Peyer's patch (tissue), 4 donors: Measurements from ENCODE around the gene MAP3K5. TPM values are rescaled to one million over a fixed set of nuclear protein-coding genes. Genes with fewer than 3 reads are reported as not detected.

Experiments used
- DNase-seq, 3 donors: peaks; one replicate each; pipeline ENCODE4 v3.0.0-alpha.2; 2017 to 2019
- H3K27ac ChIP-seq, 4 donors: fragments of 200-600 bp; sonication (generic); one replicate each; pipeline ENCODE4 v1.5.1; 2016 to 2019
- H3K27me3 ChIP-seq, 2 donors: fragments of 200-600 bp; sonication (generic); one replicate each; pipeline ENCODE4 v1.5.1; 2019
- H3K36me3 ChIP-seq, 3 donors: fragments of 200-600 bp; sonication (generic); one replicate each; pipeline ENCODE4 v1.5.1; 2016 to 2019
- H3K4me1 ChIP-seq, 4 donors: fragments of 200-600 bp; sonication (generic); one replicate each; pipeline ENCODE4 v1.5.1; 2016 to 2019
- H3K4me3 ChIP-seq, 4 donors: fragments of 200-600 bp; sonication (generic); 1 replicate in 3 of 4; 2 replicates in 1 of 4; pipeline ENCODE4 v1.5.1; 2016 to 2019; ENCODE audit warnings: mild to moderate bottlenecking in 1 of 4
- H3K9me3 ChIP-seq, 4 donors: fragments of 200-600 bp; sonication (generic); one replicate each; pipeline ENCODE4 v1.5.1; 2016 to 2019; ENCODE audit warnings: mild to moderate bottlenecking in 1 of 4
- CTCF ChIP-seq, 6 experiments: fragments of 450-650 bp in 4 of 6; fragments of 200-600 bp in 2 of 6; sonication (generic) in 1 of 6; IDR thresholded peaks; one replicate each; pipeline ENCODE4 v1.5.1; 2017 to 2019; ENCODE audit warnings: antibody characterized with exemption in 6 of 6, mild to moderate bottlenecking in 3 of 6, moderate library complexity in 1 of 6
- POLR2A ChIP-seq, 2 donors: fragments of 450-650 bp; IDR thresholded peaks; one replicate each; pipeline ENCODE4 v1.5.1; 2017; ENCODE audit warnings: antibody characterized with exemption in 2 of 2, mild to moderate bottlenecking in 2 of 2, moderate library complexity in 2 of 2
- total RNA-seq, 4 donors: library from RNA; depleted of rRNA; stranded (reverse); fragments of >200 nt; gene quantifications; one replicate each; pipeline ENCODE4 v1.1.0, GENCODE V29; 2016

MAP3K5 gene
- total RNA-seq, 4 donors from 2014 or later = 14.2 to 46.2 (median 23.2) TPM

GRCh38 chr6:136618086-136618485, 174.2 kb downstream of the MAP3K5 start:
- DNase-seq = no peak
- TF ChIP-seq CTCF (IDR thresholded peaks at IDR 0.05) (no peak), POLR2A (IDR thresholded peaks at IDR 0.05) (no peak)
- Histone ChIP-seq H3K9me3 (no peaks in the 10 kb centered on the region), H3K4me3 (no peak overlapping the region), H3K36me3 (peaks cover 0 to 28% (median 0%) of the 10 kb centered on the region in 3 donors), H3K4me1 (no peaks in the 10 kb centered on the region), H3K27ac (no peak overlapping the region), H3K27me3 (no peaks in the 10 kb centered on the region)

GRCh38 chr6:136616527-136616926, 175.8 kb downstream of the MAP3K5 start:
- Histone ChIP-seq H3K4me1 (no peaks in the 10 kb centered on the region), H3K27ac (no peak overlapping the region), H3K4me3 (no peak overlapping the region), H3K27me3 (no peaks in the 10 kb centered on the region), H3K9me3 (no peaks in the 10 kb centered on the region), H3K36me3 (peaks cover 0 to 17% (median 0%) of the 10 kb centered on the region in 3 donors)
- TF ChIP-seq CTCF (IDR thresholded peaks at IDR 0.05) (no peak), POLR2A (IDR thresholded peaks at IDR 0.05) (no peak)
- DNase-seq = no peak

- Histone ChIP-seq H3K9me3 (no peaks in the 10 kb centered on the region), H3K27ac (no peak overlapping the region), H3K36me3 (peaks cover 0 to 10% (median 0%) of the 10 kb centered on the region in 3 donors), H3K4me1 (peaks cover 0 to 2% (median 0%) of the 10 kb centered on the region in 4 donors), H3K27me3 (no peaks in the 10 kb centered on the region), H3K4me3 (no peak overlapping the region)
- DNase-seq = no peak
- TF ChIP-seq CTCF (IDR thresholded peaks at IDR 0.05) (no peak), POLR2A (IDR thresholded peaks at IDR 0.05) (no peak)
Observed at GRCh38 chr6:136614994-136615393, 177.3 kb downstream of the MAP3K5 start.

- no peaks in the 10 kb centered on the region for H3K9me3 ChIP-seq
- H3K36me3 ChIP-seq = peaks cover 0 to 10% (median 0%) of the 10 kb centered on the region in 3 donors
- no peak overlapping the region for H3K4me3 ChIP-seq
- no peak for TF ChIP-seq POLR2A (IDR thresholded peaks at IDR 0.05)
- no peak for TF ChIP-seq CTCF (IDR thresholded peaks at IDR 0.05)
- no peak overlapping the region for H3K27ac ChIP-seq
- H3K4me1 ChIP-seq = peaks cover 0 to 8% (median 0%) of the 10 kb centered on the region in 4 donors
- H3K27me3 ChIP-seq = no peaks in the 10 kb centered on the region
- DNase-seq = no peak
Observed at GRCh38 chr6:136614350-136614749, 177.9 kb downstream of the MAP3K5 start.

- no peak overlapping the region for H3K27ac ChIP-seq
- no peak for TF ChIP-seq CTCF (IDR thresholded peaks at IDR 0.05)
- TF ChIP-seq POLR2A (IDR thresholded peaks at IDR 0.05) = no peak
Observed at GRCh38 chr6:136613477-136613876, 178.8 kb downstream of the MAP3K5 start.

More at GRCh38 chr6:136613477-136613876, 178.8 kb downstream of the MAP3K5 start:
- Histone ChIP-seq H3K27me3 (no peaks in the 10 kb centered on the region), H3K4me1 (peaks cover 0 to 14% (median 0%) of the 10 kb centered on the region in 4 donors), H3K4me3 (no peak overlapping the region), H3K36me3 (peaks cover 0 to 10% (median 0%) of the 10 kb centered on the region in 3 donors), H3K9me3 (no peaks in the 10 kb centered on the region)
- no peak for DNase-seq
